Spinal cord (tissue), 10 donors: ENCODE results near the gene MAPK4. TPM values are rescaled to one million over a fixed set of nuclear protein-coding genes. Genes with fewer than 3 reads are reported as not detected.
A peak's percentile ranks its signal among the peaks of the same experiment; 100 is the strongest.
"Not testable (repeated sequence)": the region's sequence is repeated elsewhere in the genome, so short reads cannot be mapped to it uniquely, and the experiment has no call there.

Experiments used
- DNase-seq, 6 donors: peaks; one replicate each; pipeline versions ENCODE4 v3.0.0 to v3.0.0-alpha.2; 2013 to 2015; ENCODE audit warnings: low spot score in 6 of 6, low read depth in 4 of 6
- H3K27ac ChIP-seq: one replicate; pipeline ENCODE4 v1.5.1; 2013; ENCODE audit warnings: low read depth, low read length, control low read depth
- H3K27me3 ChIP-seq: one replicate; pipeline ENCODE4 v1.6.1; 2013; ENCODE audit warnings: low read length; ENCODE audit not compliant: control insufficient read depth, insufficient read depth
- H3K36me3 ChIP-seq: one replicate; pipeline ENCODE4 v1.6.1; 2013; ENCODE audit warnings: low read length; ENCODE audit not compliant: control insufficient read depth, insufficient read depth
- H3K4me1 ChIP-seq: one replicate; pipeline ENCODE4 v1.6.1; 2013; ENCODE audit warnings: low read length; ENCODE audit not compliant: control insufficient read depth, insufficient read depth
- H3K4me3 ChIP-seq: one replicate; pipeline ENCODE4 v1.5.1; 2013; ENCODE audit warnings: low read depth, low read length, control low read depth
- H3K9me3 ChIP-seq: one replicate; pipeline ENCODE4 v1.6.1; 2013; ENCODE audit warnings: low read length; ENCODE audit not compliant: control insufficient read depth, insufficient read depth
- WGBS: methylation state at CpG from one replicate; pipeline ENCODE4 v1.1.5; 2013; ENCODE audit warnings: missing lambda C conversion rate; ENCODE audit not compliant: insufficient coverage; 5-methylcytosine and 5-hydroxymethylcytosine counted together
- polyA plus RNA-seq, 2 donors: library from polyadenylated mRNA; unstranded; fragments of 120-200 nt; gene quantifications; one replicate each; pipeline ENCODE4 v1.2.1, GENCODE V29; 2013; ENCODE audit not compliant: insufficient read length in 2 of 2
- total RNA-seq, 2 donors: library from RNA; depleted of rRNA in 1 of 2; stranded (reverse); fragments of 120-200 nt in 1 of 2; fragments of >200 nt in 1 of 2; gene quantifications; one replicate each; pipeline versions ENCODE4 v1.2.3 to v1.2.4, GENCODE V29; 2013 to 2014
- donor health status: healthy.

MAPK4 gene
- total and polyA plus RNA-seq, 4 donors, result 21.6 to 89.0 (median 25.2) TPM

DNA sequence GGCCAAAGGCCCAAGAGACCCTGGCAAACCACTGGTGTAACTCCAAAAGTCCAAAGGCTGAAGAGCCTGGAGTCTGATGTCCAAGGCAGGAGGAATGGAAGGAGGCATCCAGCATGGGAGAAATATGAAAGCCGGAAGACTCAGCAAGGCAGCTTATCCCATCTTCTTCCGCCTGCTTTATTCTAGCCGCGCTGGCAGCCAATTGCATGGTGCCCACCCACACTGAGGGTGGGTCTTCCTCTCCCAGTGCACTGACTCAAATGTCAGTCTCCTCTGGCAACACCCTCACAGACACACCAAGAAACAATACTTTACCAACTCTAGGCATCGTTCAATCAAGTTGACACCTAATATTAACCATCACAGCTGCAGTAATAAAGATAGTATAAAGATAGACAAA is 34.1 kb downstream of the MAPK4 start:
- H3K36me3 ChIP-seq, result no peaks in the 10 kb centered on the region
- H3K4me1 ChIP-seq, result no peaks in the 10 kb centered on the region
- no peaks in the 10 kb centered on the region for H3K9me3 ChIP-seq
- DNase-seq, result no peak
- no peak overlapping the region for H3K4me3 ChIP-seq
- H3K27me3 ChIP-seq, result no peaks in the 10 kb centered on the region
- no peak overlapping the region for H3K27ac ChIP-seq
- 94% methylated on average over 4 of the region's 5 CpGs for WGBS

DNA sequence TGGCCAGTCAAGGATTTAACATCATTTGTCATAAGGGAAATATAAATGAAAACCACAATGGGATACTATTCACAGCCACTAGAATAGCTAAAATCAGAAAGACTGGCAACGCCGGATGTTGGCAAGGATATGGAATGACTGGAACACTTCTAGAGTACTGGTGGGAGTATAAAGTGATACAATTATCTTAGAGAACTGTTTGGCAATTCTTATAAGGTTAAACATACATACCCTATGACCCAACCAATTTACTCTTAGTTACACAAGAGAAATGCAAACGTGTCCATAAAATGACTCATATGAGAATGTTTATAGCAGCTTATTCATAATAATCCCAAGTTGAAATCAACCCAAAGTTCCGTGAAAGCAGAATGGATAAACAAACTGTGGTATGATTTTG is 35.1 kb downstream of the MAPK4 start:
- no CpG with 5 or more reads among the region's 4 CpGs for WGBS
- H3K27ac ChIP-seq, result no peak overlapping the region
- DNase-seq, result no peak
- H3K4me3 ChIP-seq, result no peak overlapping the region
- no peaks in the 10 kb centered on the region for H3K4me1 ChIP-seq
- no peaks in the 10 kb centered on the region for H3K36me3 ChIP-seq
- no peaks in the 10 kb centered on the region for H3K27me3 ChIP-seq
- H3K9me3 ChIP-seq, result no peaks in the 10 kb centered on the region

DNA sequence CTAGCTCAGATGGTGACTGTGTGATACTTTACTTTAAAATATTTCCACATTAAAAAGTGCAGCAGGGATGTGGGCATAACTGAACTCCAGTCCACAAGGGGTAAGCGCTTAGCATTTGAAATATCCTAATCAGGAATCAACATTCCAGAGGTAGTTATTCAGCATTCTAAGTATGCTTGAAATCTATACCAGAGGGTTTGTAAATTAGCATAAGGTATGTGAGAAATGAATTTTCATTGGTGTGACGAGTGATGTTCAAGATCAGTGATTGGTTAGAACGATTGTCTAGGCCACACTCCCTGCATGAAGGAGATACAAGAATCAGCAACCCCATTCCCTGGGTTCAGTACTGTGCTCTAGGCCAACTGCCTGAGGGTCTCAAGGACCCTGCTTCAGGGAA is 42.6 kb downstream of the MAPK4 start:
- Histone ChIP-seq H3K4me3 (no peak overlapping the region), H3K27ac (no peak overlapping the region), H3K9me3 (no peaks in the 10 kb centered on the region), H3K27me3 (no peaks in the 10 kb centered on the region), H3K4me1 (no peaks in the 10 kb centered on the region), H3K36me3 (no peaks in the 10 kb centered on the region)
- DNase-seq, result no peak
- 100% methylated on average over 1 of the region's 3 CpGs for WGBS

DNA sequence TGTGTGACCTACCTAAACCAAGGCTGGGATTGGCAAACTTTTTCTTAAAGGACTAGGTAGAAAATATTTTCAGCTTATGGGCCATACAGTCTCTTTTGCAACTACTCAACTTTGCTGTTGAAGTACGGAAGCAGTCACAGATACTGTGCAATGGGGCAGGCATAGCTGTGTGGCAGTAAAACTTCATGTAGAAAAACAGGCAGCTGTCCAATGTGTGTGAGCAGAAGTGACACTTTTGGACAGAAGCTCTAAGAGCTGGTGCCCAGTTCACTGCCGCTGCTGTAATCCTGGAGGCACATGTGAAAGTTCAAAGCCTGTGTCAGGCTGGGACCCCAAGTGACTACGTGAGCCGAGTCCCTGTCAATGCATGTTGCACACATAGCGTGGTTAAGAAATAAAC is 46.7 kb downstream of the MAPK4 start:
- 91% methylated on average over 5 of the region's 5 CpGs for WGBS
- DNase-seq, result peak in 1 of 6 donors; percentile 17
- Histone ChIP-seq H3K9me3 (no peaks in the 10 kb centered on the region), H3K36me3 (no peaks in the 10 kb centered on the region), H3K4me3 (no peak overlapping the region), H3K4me1 (no peaks in the 10 kb centered on the region), H3K27me3 (no peaks in the 10 kb centered on the region), H3K27ac (no peak overlapping the region)

DNA sequence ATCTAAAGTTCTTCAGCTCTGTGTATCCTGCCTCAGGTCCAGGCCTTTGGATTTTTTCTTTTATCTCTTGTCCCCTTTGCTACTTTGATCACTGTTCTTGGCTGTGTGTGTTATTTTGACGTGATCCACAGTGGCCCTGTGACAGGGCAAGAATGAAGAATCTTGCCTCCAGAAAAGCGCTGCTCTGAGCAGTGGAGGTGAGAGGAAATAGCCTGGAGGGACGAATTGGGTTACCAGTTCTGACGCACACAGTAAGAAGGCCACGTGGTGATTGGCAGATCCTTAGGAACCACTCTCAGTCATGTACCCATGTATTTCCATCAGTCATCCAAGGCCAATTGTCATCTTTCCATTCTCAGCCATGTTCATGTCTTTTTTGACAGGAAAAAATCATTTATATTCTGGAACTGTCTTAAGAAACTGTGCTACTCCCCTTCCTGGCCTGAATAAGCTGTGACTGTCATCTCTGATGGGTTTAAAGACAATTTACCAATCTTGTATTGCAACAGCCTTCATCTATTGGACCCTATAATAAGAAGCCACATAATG is 47.6 kb downstream of the MAPK4 start:
- 100% methylated on average over 2 of the region's 5 CpGs for WGBS

DNA sequence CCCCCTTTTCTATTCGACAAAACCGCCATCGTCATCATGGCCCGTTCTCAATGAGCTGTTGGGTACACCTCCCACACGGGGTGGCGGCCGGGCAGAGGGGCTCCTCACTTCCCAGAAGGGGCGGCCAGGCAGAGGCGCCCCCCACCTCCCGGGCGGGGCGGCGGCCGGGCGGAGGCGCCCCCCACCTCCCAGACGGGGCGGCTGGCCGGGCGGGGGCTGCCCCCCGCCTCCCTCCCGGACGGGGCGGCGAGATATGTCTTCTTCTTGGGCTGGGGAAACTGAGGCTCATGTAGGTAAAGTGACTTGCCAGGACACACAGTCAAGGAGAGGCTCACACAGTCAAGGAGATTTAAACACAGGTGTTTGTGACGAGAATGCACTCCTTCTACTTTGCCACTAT is 49.3 kb downstream of the MAPK4 start:
- not testable (repeated sequence) for H3K4me3 ChIP-seq, DNase-seq, H3K27ac ChIP-seq, H3K27me3 ChIP-seq, H3K9me3 ChIP-seq, H3K4me1 ChIP-seq, H3K36me3 ChIP-seq
- WGBS, result 96% methylated on average over 11 of the region's 26 CpGs

More for the DNA sequence above, 47.6 kb downstream of the MAPK4 start:
- Histone ChIP-seq H3K4me1 (no peaks in the 10 kb centered on the region), H3K27me3 (no peaks in the 10 kb centered on the region), H3K4me3 (no peak overlapping the region), H3K27ac (no peak overlapping the region), H3K9me3 (no peaks in the 10 kb centered on the region), H3K36me3 (no peaks in the 10 kb centered on the region)
- peak in 1 of 6 donors; percentile 33 for DNase-seq

DNA sequence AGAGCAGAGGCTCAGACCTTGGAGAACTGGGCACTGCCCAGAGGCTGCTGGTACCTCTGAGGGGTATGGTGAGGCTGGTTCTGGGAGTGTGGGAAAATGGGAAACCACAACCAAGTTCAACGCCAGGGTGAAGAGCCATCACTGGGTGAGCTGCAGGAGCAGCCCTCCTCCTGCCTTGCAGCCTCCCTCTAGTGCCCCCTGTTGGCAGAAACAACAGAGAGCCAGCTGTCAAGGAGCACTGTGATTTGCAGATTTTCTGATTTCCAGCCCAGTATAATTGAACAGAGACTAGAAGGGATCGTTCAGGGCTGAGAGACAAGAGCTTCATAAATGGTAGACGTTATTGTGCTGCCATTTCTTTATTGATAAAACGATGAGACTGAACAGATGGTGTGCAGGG is 50.5 kb downstream of the MAPK4 start:
- H3K4me3 ChIP-seq, result no peak overlapping the region
- no peaks in the 10 kb centered on the region for H3K36me3 ChIP-seq
- H3K27ac ChIP-seq, result no peak overlapping the region
- DNase-seq, result no peak
- 100% methylated on average over 1 of the region's 4 CpGs for WGBS
- H3K9me3 ChIP-seq, result peaks cover 2% of the 10 kb centered on the region
- peaks cover 5% of the 10 kb centered on the region for H3K4me1 ChIP-seq
- no peaks in the 10 kb centered on the region for H3K27me3 ChIP-seq

DNA sequence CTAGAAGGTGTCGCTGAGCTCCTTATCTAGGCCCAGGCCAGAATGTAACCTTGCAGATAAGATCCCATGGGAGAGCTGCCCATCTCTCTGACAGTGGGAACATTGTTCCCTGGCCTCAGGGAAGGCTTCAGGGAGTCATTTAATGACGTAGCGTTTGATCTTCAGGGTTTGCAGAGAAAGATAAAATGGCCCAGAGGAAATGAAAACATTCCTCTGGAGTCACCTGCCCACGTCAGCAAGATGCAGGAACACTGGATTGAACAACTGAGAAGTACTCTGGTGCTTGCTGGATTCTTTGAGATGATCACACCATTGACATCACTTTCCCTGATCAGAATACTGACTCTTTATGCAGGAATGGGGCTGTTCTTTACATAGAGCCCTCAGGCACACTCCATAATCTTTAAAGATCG is 51.6 kb downstream of the MAPK4 start:
- WGBS, result 78% methylated on average over 4 of the region's 5 CpGs
- DNase-seq, result no peak

DNA sequence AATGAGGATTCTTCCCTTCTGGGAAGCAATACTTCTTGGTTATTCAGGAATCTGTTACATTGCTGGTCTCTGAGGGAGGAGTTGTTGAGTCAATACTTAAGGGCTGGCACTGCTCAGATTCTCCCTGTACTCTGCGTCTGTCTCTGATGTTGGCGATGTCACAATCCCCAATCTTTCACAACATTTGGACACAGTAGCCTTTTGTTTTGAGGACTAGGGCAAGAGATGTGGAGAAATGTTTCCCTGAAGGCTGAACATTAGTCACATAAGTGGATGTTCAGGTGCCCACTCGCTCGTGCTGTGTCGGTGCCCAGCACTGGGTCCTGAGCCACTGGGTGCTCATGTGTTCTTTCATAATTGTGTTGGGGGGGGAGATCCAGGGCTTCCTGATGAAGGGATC is 55.0 kb downstream of the MAPK4 start:
- whole genome bisulfite sequencing, result 59% methylated on average over 3 of the region's 5 CpGs
- no peaks in the 10 kb centered on the region for H3K36me3 ChIP-seq
- no peak overlapping the region for H3K4me3 ChIP-seq

More for the DNA sequence above, 51.6 kb downstream of the MAPK4 start:
- no peak overlapping the region for H3K27ac ChIP-seq
- H3K36me3 ChIP-seq, result no peaks in the 10 kb centered on the region
- H3K27me3 ChIP-seq, result no peaks in the 10 kb centered on the region
- H3K9me3 ChIP-seq, result peaks cover 2% of the 10 kb centered on the region
- no peak overlapping the region for H3K4me3 ChIP-seq
- peaks cover 5% of the 10 kb centered on the region for H3K4me1 ChIP-seq

DNA sequence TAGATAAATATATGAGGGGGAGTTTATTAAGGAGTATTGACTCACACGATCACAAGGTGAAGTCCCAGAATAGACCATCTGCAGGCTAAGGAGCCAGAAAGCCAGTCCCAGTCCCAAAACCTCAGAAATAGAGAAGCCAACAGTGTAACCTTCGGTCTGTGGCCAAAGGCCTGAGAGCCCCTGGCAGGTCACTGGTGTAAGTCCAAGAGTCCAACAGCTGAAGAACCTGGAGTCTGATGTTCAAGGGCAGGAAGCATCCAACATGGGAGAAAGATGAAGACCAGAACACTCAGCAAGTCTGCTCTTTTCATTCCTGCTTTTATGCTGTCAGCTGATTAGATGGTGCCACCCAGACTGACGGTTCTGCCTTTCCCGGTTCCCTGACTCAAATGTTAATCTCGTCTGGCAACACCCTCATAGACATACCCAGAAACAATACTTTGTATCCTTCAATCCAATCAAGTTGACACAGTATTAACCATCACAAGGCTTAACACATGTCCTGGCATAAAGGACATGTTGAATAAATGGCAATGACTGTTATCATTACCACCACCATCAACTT is 56.7 kb downstream of the MAPK4 start:
- DNase-seq, result no peak
- H3K36me3 ChIP-seq, result no peaks in the 10 kb centered on the region
- WGBS, result 94% methylated on average over 5 of the region's 5 CpGs
- no peak overlapping the region for H3K27ac ChIP-seq
- H3K4me3 ChIP-seq, result no peak overlapping the region
- peaks cover 2% of the 10 kb centered on the region for H3K9me3 ChIP-seq
- H3K4me1 ChIP-seq, result peaks cover 5% of the 10 kb centered on the region
- no peaks in the 10 kb centered on the region for H3K27me3 ChIP-seq

More for the DNA sequence above, 55.0 kb downstream of the MAPK4 start:
- Histone ChIP-seq H3K27ac (no peak overlapping the region), H3K27me3 (no peaks in the 10 kb centered on the region), H3K4me1 (peaks cover 5% of the 10 kb centered on the region), H3K9me3 (peaks cover 2% of the 10 kb centered on the region)
- DNase-seq, result no peak
